Lower leg skin (tissue), 3 donors: ENCODE measurements around the gene APOBEC3G.

Experiments used
- CTCF ChIP-seq, 3 donors: fragments of 450-650 bp; IDR thresholded peaks; one replicate each; pipeline ENCODE4 v1.5.1; 2016; ENCODE audit warnings: antibody characterized with exemption in 3 of 3, mild to moderate bottlenecking in 3 of 3, moderate library complexity in 2 of 3
- POLR2A ChIP-seq, 2 donors: fragments of 450-650 bp; IDR thresholded peaks; one replicate each; pipeline ENCODE4 v1.6.1; 2016 to 2017; ENCODE audit warnings: antibody characterized with exemption in 2 of 2, mild to moderate bottlenecking in 1 of 2, moderate library complexity in 1 of 2

- no peak for TF ChIP-seq CTCF (IDR thresholded peaks at IDR 0.05)
- TF ChIP-seq POLR2A (IDR thresholded peaks at IDR 0.05), result no peak
Measured at GRCh38 chr22:39028281-39028680, 48.8 kb upstream of the APOBEC3G start.
